ENCODE results near the gene AHCYL1. TPM values are rescaled to one million over a fixed set of nuclear protein-coding genes. Genes with fewer than 3 reads are reported as not detected.

AHCYL1 gene
- total RNA-seq, 1 experiment from 2014 or later = 89.0 TPM

- no peak for DNase-seq
- no peak for TF ChIP-seq CTCF (conservative IDR thresholded peaks at IDR 0.05)
- H4K20me1 ChIP-seq (ENCODE audit: control insufficient read depth, insufficient read depth, insufficient read length) = no peaks in the 10 kb centered on the region
- H3K79me2 ChIP-seq (ENCODE audit: insufficient read depth, low read length) = peaks cover 9% of the 10 kb centered on the region; the same call in 1 of the 2 replicates
- no peak overlapping the region for H2BK120ac ChIP-seq (ENCODE audit: low read depth, low read length, poor library complexity, severe bottlenecking)
- H3K18ac ChIP-seq (ENCODE audit: insufficient read length, low read depth, low read length) = no peak overlapping the region
- H3K14ac ChIP-seq (ENCODE audit: insufficient read depth, low read length) = no peak overlapping the region
- H2AK5ac ChIP-seq (ENCODE audit: insufficient read length, low read length) = no peak overlapping the region
- no peak overlapping the region for H2BK5ac ChIP-seq (ENCODE audit: insufficient read length, low read length)
- H3K4me2 ChIP-seq (ENCODE audit: insufficient read depth, insufficient read length, low read length) = no peak overlapping the region
- no peak overlapping the region for H4K5ac ChIP-seq (ENCODE audit: insufficient read length, low read depth, low read length)
- H3K36me3 Mint-ChIP-seq (ENCODE audit: insufficient read depth in 1 of 3, low read depth in 3 of 3) = peaks cover 7 to 25% (median 23%) of the 10 kb centered on the region in 3 experiments; a peak in 6 of 7 replicates
- no peak overlapping the region; a peak in 1 of 7 replicates for H3K27ac Mint-ChIP-seq
- no peak overlapping the region for H4K91ac ChIP-seq (ENCODE audit: insufficient read length, low read depth, low read length)
- peaks cover 14% of the 10 kb centered on the region for H3K4me1 ChIP-seq (ENCODE audit: insufficient read depth, low read length)
- H3K27me3 ChIP-seq (ENCODE audit: insufficient read depth, low read length) = no peaks in the 10 kb centered on the region
- H3K23ac ChIP-seq (ENCODE audit: insufficient read length, low read depth, low read length) = no peak overlapping the region
- H3K23me2 ChIP-seq (ENCODE audit: insufficient read length, low read depth, low read length, poor library complexity, severe bottlenecking) = no peaks in the 10 kb centered on the region
- H3K9me3 ChIP-seq (ENCODE audit: control insufficient read depth, low read depth, low read length) = no peaks in the 10 kb centered on the region
- peaks cover 55 to 60% of the 10 kb centered on the region in 2 experiments for H3K4me1 Mint-ChIP-seq
- H2AFZ ChIP-seq (ENCODE audit: low read length) = no peak overlapping the region
- H3K9me3 Mint-ChIP-seq = no peaks in the 10 kb centered on the region
- no peak overlapping the region for H3K4ac ChIP-seq (ENCODE audit: low read depth, low read length)
- H3K9ac ChIP-seq (ENCODE audit: extremely low read depth, insufficient read length, low read length) = no peak overlapping the region
- H3K27me3 Mint-ChIP-seq (ENCODE audit: low read depth) = no peaks in the 10 kb centered on the region
- H3K27ac ChIP-seq (ENCODE audit: insufficient read length, low read depth, low read length) = no peak overlapping the region
- no peak overlapping the region for H3K56ac ChIP-seq (ENCODE audit: insufficient read length, low read depth, low read length)
- H2BK12ac ChIP-seq (ENCODE audit: insufficient read length, low read depth, low read length) = no peak overlapping the region
- no peak overlapping the region for H2BK20ac ChIP-seq (ENCODE audit: low read depth, low read length, poor library complexity, severe bottlenecking)
- no peak overlapping the region for H3T11ph ChIP-seq (ENCODE audit: low read length)
- H3K4me3 Mint-ChIP-seq = no peak overlapping the region
- no peak overlapping the region for H2BK15ac ChIP-seq (ENCODE audit: low read depth, low read length)
- H4K8ac ChIP-seq (replicated peaks; ENCODE audit: insufficient read length, low read depth, low read length) = no peak overlapping the region
- no peaks in the 10 kb centered on the region for H3K79me1 ChIP-seq (ENCODE audit: insufficient read depth, low read depth, low read length, poor library complexity, severe bottlenecking)
Measured at GRCh38 chr1:110005971-110006370, 21.4 kb downstream of the AHCYL1 start.

Data from H9 (cell line).